Right atrium auricular region (tissue), 2 donors: ENCODE data around the gene TRMO. TPM values are rescaled to one million over a fixed set of nuclear protein-coding genes. Genes with fewer than 3 reads are reported as not detected.

ENCODE experiments used
- DNase-seq: peaks from one replicate; pipeline ENCODE4 v3.0.0-alpha.2; 2019; ENCODE audit warnings: low spot score
- H3K27ac ChIP-seq, 2 donors: fragments of 200-600 bp; sonication (generic); 1 replicate in 1 of 2; 2 replicates in 1 of 2; pipeline ENCODE4 v1.5.1; 2016 to 2019
- H3K27me3 ChIP-seq, 2 donors: fragments of 200-600 bp; sonication (generic); one replicate each; pipeline versions ENCODE4 v1.5.1 to v1.6.0; 2017 to 2019
- H3K36me3 ChIP-seq: fragments of 200-600 bp; sonication (generic); one replicate; pipeline ENCODE4 v1.5.1; 2016
- H3K4me1 ChIP-seq, 2 donors: fragments of 200-600 bp; sonication (generic); one replicate each; pipeline versions ENCODE4 v1.5.1 to v1.6.0; 2017 to 2019
- H3K4me3 ChIP-seq, 2 donors: fragments of 200-600 bp; sonication (generic); 1 replicate in 1 of 2; 2 replicates in 1 of 2; pipeline ENCODE4 v1.5.1; 2017 to 2019; ENCODE audit warnings: mild to moderate bottlenecking in 1 of 2, moderate library complexity in 1 of 2
- H3K9me3 ChIP-seq, 2 donors: fragments of 200-600 bp; sonication (generic); one replicate each; pipeline ENCODE4 v1.5.1; 2019
- total RNA-seq, 2 donors: library from RNA; depleted of rRNA; stranded (reverse); fragments of >200 nt; gene quantifications; one replicate each; pipeline ENCODE4 v1.1.0, GENCODE V29; 2016
- TF ChIP-seq, protein P1 (sequence below), 2 donors: fragments of 200-600 bp; sonication (generic); IDR thresholded peaks; one replicate each; pipeline ENCODE4 v1.5.1; 2019; ENCODE audit warnings: antibody characterized with exemption in 2 of 2

TRMO gene
- total RNA-seq, 2 donors from 2014 or later: 13.9 to 14.5 TPM

- no peaks in the 10 kb centered on the region for H3K9me3 ChIP-seq
- no peaks in the 10 kb centered on the region for H3K27me3 ChIP-seq
- TF ChIP-seq, protein P1, sequence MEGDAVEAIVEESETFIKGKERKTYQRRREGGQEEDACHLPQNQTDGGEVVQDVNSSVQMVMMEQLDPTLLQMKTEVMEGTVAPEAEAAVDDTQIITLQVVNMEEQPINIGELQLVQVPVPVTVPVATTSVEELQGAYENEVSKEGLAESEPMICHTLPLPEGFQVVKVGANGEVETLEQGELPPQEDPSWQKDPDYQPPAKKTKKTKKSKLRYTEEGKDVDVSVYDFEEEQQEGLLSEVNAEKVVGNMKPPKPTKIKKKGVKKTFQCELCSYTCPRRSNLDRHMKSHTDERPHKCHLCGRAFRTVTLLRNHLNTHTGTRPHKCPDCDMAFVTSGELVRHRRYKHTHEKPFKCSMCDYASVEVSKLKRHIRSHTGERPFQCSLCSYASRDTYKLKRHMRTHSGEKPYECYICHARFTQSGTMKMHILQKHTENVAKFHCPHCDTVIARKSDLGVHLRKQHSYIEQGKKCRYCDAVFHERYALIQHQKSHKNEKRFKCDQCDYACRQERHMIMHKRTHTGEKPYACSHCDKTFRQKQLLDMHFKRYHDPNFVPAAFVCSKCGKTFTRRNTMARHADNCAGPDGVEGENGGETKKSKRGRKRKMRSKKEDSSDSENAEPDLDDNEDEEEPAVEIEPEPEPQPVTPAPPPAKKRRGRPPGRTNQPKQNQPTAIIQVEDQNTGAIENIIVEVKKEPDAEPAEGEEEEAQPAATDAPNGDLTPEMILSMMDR (IDR thresholded peaks at IDR 0.05): no peak
- no peak for DNase-seq
- H3K36me3 ChIP-seq: no peaks in the 10 kb centered on the region
- no peak overlapping the region for H3K27ac ChIP-seq
- H3K4me1 ChIP-seq: peaks cover 0 to 10% of the 10 kb centered on the region in 2 donors
- no peak overlapping the region for H3K4me3 ChIP-seq
These were observed 48.4 kb downstream of the TRMO start for GRCh38 chr9:97873882-97874281.

GRCh38 chr9:97873425-97873824 lies 48.9 kb downstream of the TRMO start:
- Histone ChIP-seq H3K4me3 (no peak overlapping the region), H3K27me3 (no peaks in the 10 kb centered on the region), H3K27ac (no peak overlapping the region), H3K9me3 (no peaks in the 10 kb centered on the region), H3K4me1 (peaks cover 0 to 10% of the 10 kb centered on the region in 2 donors), H3K36me3 (no peaks in the 10 kb centered on the region)
- DNase-seq: no peak
- TF ChIP-seq, protein P1 (IDR thresholded peaks at IDR 0.05): no peak

- no peak overlapping the region for H3K4me3 ChIP-seq
- peak; percentile 30 for DNase-seq
These were observed 53.4 kb downstream of the TRMO start for GRCh38 chr9:97868859-97869258.

DNA sequence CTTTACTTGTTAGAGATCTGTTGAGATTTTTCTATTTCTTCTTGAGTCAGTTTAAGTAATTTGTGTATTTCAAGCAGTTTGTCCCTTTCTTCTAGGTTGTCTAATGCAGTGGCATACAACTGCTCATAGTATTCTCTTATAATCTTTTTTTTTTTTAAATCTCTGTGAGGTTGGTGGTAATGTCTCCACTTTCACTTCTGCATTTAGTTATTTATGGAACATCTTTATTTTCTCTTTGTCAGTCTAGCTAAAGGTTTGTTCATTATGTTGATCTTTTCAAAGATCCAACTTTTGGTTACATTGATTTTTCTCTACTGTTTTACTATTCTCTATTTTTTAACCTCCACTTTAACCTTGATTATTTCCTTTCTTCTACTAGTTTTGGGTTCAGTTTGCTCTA lies 55.5 kb downstream of the TRMO start:
- H3K9me3 ChIP-seq: peaks cover 4 to 22% of the 10 kb centered on the region in 2 donors
- no peak for DNase-seq
- no peaks in the 10 kb centered on the region for H3K27me3 ChIP-seq
- H3K4me1 ChIP-seq: no peaks in the 10 kb centered on the region
- H3K27ac ChIP-seq: no peak overlapping the region
- H3K36me3 ChIP-seq: no peaks in the 10 kb centered on the region
- TF ChIP-seq, protein P1 (IDR thresholded peaks at IDR 0.05): no peak
- H3K4me3 ChIP-seq: no peak overlapping the region

More at GRCh38 chr9:97868859-97869258, 53.4 kb downstream of the TRMO start:
- H3K36me3 ChIP-seq: no peaks in the 10 kb centered on the region
- no peak overlapping the region for H3K27ac ChIP-seq
- H3K27me3 ChIP-seq: no peaks in the 10 kb centered on the region
- no peaks in the 10 kb centered on the region for H3K4me1 ChIP-seq
- H3K9me3 ChIP-seq: peaks cover 4 to 22% of the 10 kb centered on the region in 2 donors
- TF ChIP-seq, protein P1 (IDR thresholded peaks at IDR 0.05): no peak

GRCh38 chr9:97866300-97866699 lies 56.0 kb downstream of the TRMO start:
- DNase-seq: no peak
- no peak overlapping the region for H3K27ac ChIP-seq
- H3K9me3 ChIP-seq: peaks cover 4 to 22% of the 10 kb centered on the region in 2 donors
- TF ChIP-seq, protein P1 (IDR thresholded peaks at IDR 0.05): no peak
- H3K4me1 ChIP-seq: no peaks in the 10 kb centered on the region
- no peaks in the 10 kb centered on the region for H3K27me3 ChIP-seq
- no peaks in the 10 kb centered on the region for H3K36me3 ChIP-seq
- H3K4me3 ChIP-seq: no peak overlapping the region

GRCh38 chr9:97864396-97864795 lies 57.9 kb downstream of the TRMO start:
- no peak overlapping the region for H3K27ac ChIP-seq
- H3K36me3 ChIP-seq: no peaks in the 10 kb centered on the region
- TF ChIP-seq, protein P1 (IDR thresholded peaks at IDR 0.05): no peak
- H3K4me1 ChIP-seq: no peaks in the 10 kb centered on the region
- H3K27me3 ChIP-seq: peaks cover 0 to 4% of the 10 kb centered on the region in 2 donors
- H3K9me3 ChIP-seq: peaks cover 4 to 22% of the 10 kb centered on the region in 2 donors
- no peak overlapping the region for H3K4me3 ChIP-seq
- DNase-seq: no peak
